Left lung (tissue), 10 donors: ENCODE results near the gene TENM3. TPM values are rescaled to one million over a fixed set of nuclear protein-coding genes. Genes with fewer than 3 reads are reported as not detected.

Experiments
- ATAC-seq: fragments of 200-7000 bp; cut with Tn5 transposase; one replicate; pipeline ENCODE4 v1.9.1; 2020; ENCODE audit warnings: moderate library complexity
- DNase-seq, 4 donors: peaks; one replicate each; pipeline ENCODE4 v3.0.0-alpha.2; 2013 to 2020
- H3K27ac ChIP-seq, 2 donors: fragments of 200-600 bp; sonication (generic) in 1 of 2; one replicate each; pipeline versions ENCODE4 v1.5.0 to v1.8.0; 2020 to 2021
- H3K27me3 ChIP-seq, 2 donors: fragments of 200-600 bp; sonication (generic) in 1 of 2; one replicate each; pipeline versions ENCODE4 v1.5.0 to v1.8.0; 2020 to 2021
- H3K36me3 ChIP-seq, 2 donors: fragments of 200-600 bp; sonication (generic) in 1 of 2; one replicate each; pipeline versions ENCODE4 v1.5.0 to v1.8.0; 2020 to 2021
- H3K4me1 ChIP-seq, 2 donors: fragments of 200-600 bp; one replicate each; pipeline ENCODE4 v1.8.0; 2021
- H3K4me3 ChIP-seq, 2 donors: fragments of 200-600 bp; sonication (generic) in 1 of 2; one replicate each; pipeline versions ENCODE4 v1.5.0 to v1.8.0; 2020 to 2021; ENCODE audit warnings: mild to moderate bottlenecking in 1 of 2
- H3K9me3 ChIP-seq, 2 donors: fragments of 200-600 bp; sonication (generic) in 1 of 2; one replicate each; pipeline versions ENCODE4 v1.5.0 to v1.8.0; 2020 to 2021
- CTCF ChIP-seq, 2 donors: fragments of 200-600 bp; sonication (generic) in 1 of 2; IDR thresholded peaks; one replicate each; pipeline versions ENCODE4 v1.5.0 to v1.8.0; 2021; ENCODE audit warnings: antibody characterized with exemption in 2 of 2
- intact Hi-C, 2 donors: fragments of 100-400 bp; cut with DNase I; formaldehyde crosslinking; loops; one replicate each; pipeline versions ENCODE4 v1.11.2 to v1.14.2; 2022
- polyA plus RNA-seq, 6 donors: library from polyadenylated mRNA; unstranded; fragments of 120-200 nt; gene quantifications; one replicate each; pipeline ENCODE4 v1.2.1, GENCODE V29; 2013; ENCODE audit not compliant: insufficient read length in 6 of 6
- total RNA-seq, 2 donors: library from RNA; stranded (reverse); fragmentation: NEBNext Ultra II Directional; extraction: Animal tissue kit (Norgen Biotek cat#: 25700); gene quantifications; one replicate each; pipeline ENCODE4 v1.2.1, GENCODE V29; 2021
- donor health status: DM: no; HTN: yes; CAD: no.
- donor health status: DM: no; HTN: no; CAD: no.

The TENM3 gene
- total and polyA plus RNA-seq, 8 donors = 2.2 to 5.6 (median 3.1) TPM

- no peak for TF ChIP-seq CTCF (IDR thresholded peaks at IDR 0.05)
- DNase-seq (no peak), ATAC-seq (no peak)
- Histone ChIP-seq H3K27ac (no peak overlapping the region), H3K9me3 (no peaks in the 10 kb centered on the region), H3K4me1 (no peaks in the 10 kb centered on the region), H3K27me3 (no peaks in the 10 kb centered on the region), H3K36me3 (no peaks in the 10 kb centered on the region), H3K4me3 (no peak overlapping the region)
- intact Hi-C loops = no loop called here
These were observed 258.9 kb downstream of the TENM3 start for GRCh38 chr4:182502064-182502463.

GRCh38 chr4:182504463-182504862, 261.3 kb downstream of the TENM3 start:
- ATAC-seq (no peak), DNase-seq (no peak)
- Histone ChIP-seq H3K27ac (no peak overlapping the region), H3K4me1 (no peaks in the 10 kb centered on the region), H3K9me3 (no peaks in the 10 kb centered on the region), H3K4me3 (no peak overlapping the region), H3K27me3 (no peaks in the 10 kb centered on the region), H3K36me3 (no peaks in the 10 kb centered on the region)
- intact Hi-C loops = no loop called here
- TF ChIP-seq CTCF (IDR thresholded peaks at IDR 0.05) = no peak

GRCh38 chr4:182507805-182508204, 264.6 kb downstream of the TENM3 start:
- H3K27me3 ChIP-seq = no peaks in the 10 kb centered on the region
- DNase-seq (no peak), ATAC-seq (no peak)
- H3K4me1 ChIP-seq = no peaks in the 10 kb centered on the region
- intact Hi-C loops = no loop called here
- H3K9me3 ChIP-seq = no peaks in the 10 kb centered on the region
- H3K27ac ChIP-seq = no peak overlapping the region
- H3K36me3 ChIP-seq = no peaks in the 10 kb centered on the region
- no peak overlapping the region for H3K4me3 ChIP-seq
- no peak for TF ChIP-seq CTCF (IDR thresholded peaks at IDR 0.05)

- no peak for TF ChIP-seq CTCF (IDR thresholded peaks at IDR 0.05)
- ATAC-seq = no peak
- no peaks in the 10 kb centered on the region for H3K9me3 ChIP-seq
These were observed 267.6 kb downstream of the TENM3 start for GRCh38 chr4:182510836-182511235.

GRCh38 chr4:182513587-182514291, 270.5 kb downstream of the TENM3 start:
- ATAC-seq (no peak), DNase-seq (no peak)
- Histone ChIP-seq H3K4me1 (no peaks in the 10 kb centered on the region), H3K4me3 (no peak overlapping the region), H3K27ac (no peak overlapping the region), H3K36me3 (no peaks in the 10 kb centered on the region), H3K27me3 (no peaks in the 10 kb centered on the region), H3K9me3 (no peaks in the 10 kb centered on the region)
- intact Hi-C loops = no loop called here
- TF ChIP-seq CTCF (IDR thresholded peaks at IDR 0.05) = no peak

More at GRCh38 chr4:182510836-182511235, 267.6 kb downstream of the TENM3 start:
- Histone ChIP-seq H3K27me3 (no peaks in the 10 kb centered on the region), H3K4me3 (no peak overlapping the region), H3K27ac (no peak overlapping the region), H3K4me1 (no peaks in the 10 kb centered on the region), H3K36me3 (no peaks in the 10 kb centered on the region)
- no peak for DNase-seq
- intact Hi-C loops = no loop called here
